ENCODE results near the gene SLC2A6.

DNA sequence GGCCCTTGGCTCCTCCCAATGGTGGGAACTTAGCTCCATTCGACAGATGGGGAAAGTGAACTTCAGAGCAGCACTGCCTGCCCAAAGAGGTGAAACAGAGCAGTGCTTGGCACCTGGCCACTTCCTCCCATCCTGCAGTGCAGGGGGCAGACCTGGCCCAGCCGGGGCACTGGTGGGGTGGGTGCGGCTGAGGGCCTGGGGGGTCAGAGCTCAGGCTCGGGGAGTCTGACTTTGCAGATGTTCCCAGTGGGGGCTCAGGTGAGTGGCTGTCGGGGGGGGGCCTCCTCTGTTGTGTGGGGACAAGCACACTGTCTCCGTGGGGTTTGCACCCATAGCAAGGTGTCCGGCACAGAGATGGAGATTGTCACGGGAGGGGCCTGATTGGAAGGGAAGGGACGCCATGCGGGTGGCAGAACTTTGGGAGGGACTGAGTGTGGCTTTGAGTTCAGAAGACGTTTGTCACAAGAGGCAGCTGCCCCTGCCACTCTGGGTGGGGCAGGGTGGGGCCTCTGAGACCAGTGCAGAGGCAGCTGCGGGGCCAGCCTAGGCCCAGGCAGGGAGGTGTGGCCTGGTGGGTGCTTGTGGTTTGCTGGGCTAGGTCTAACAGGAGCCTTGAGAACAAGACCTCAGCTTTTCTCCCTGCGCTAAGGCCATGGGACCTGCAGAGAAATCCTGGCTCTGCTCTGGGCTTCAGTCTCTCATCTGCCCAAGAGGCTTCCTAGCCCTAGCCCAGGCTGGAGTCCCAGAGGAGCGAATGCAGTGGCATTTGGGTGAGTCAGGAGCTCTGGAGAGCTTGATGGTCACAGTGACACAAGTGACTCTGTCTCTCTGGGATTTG, 43.4 kb upstream of the SLC2A6 start:
- TF ChIP-seq, protein P1, sequence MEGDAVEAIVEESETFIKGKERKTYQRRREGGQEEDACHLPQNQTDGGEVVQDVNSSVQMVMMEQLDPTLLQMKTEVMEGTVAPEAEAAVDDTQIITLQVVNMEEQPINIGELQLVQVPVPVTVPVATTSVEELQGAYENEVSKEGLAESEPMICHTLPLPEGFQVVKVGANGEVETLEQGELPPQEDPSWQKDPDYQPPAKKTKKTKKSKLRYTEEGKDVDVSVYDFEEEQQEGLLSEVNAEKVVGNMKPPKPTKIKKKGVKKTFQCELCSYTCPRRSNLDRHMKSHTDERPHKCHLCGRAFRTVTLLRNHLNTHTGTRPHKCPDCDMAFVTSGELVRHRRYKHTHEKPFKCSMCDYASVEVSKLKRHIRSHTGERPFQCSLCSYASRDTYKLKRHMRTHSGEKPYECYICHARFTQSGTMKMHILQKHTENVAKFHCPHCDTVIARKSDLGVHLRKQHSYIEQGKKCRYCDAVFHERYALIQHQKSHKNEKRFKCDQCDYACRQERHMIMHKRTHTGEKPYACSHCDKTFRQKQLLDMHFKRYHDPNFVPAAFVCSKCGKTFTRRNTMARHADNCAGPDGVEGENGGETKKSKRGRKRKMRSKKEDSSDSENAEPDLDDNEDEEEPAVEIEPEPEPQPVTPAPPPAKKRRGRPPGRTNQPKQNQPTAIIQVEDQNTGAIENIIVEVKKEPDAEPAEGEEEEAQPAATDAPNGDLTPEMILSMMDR (IDR thresholded peaks at IDR 0.05 in 2 of 3, conservative IDR thresholded peaks at IDR 0.05 in 1 of 3; ENCODE audit: borderline replicate concordance in 1 of 3, insufficient read depth in 1 of 3, low read depth in 2 of 3, low read length in 2 of 3) = no peak
- TF ChIP-seq SIN3A (IDR thresholded peaks at IDR 0.05; ENCODE audit: low read depth) (no peak), EZH2 (IDR thresholded peaks at IDR 0.05) (no peak), JUND (IDR thresholded peaks at IDR 0.05) (no peak), POLR2A (IDR thresholded peaks at IDR 0.05; ENCODE audit: borderline replicate concordance, extremely low read depth, insufficient read depth, insufficient read length) (no peak), CEBPB (IDR thresholded peaks at IDR 0.05; ENCODE audit: low read depth) (no peak), POLR2AphosphoS5 (IDR thresholded peaks at IDR 0.05; ENCODE audit: low read depth, low read length) (no peak)

All from HCT116 (cell line).